Uterus (tissue), 4 donors: ENCODE measurements around the gene SIT1. TPM values are rescaled to one million over a fixed set of nuclear protein-coding genes. Genes with fewer than 3 reads are reported as not detected.

ENCODE experiments used
- DNase-seq, 2 donors: peaks; one replicate each; pipeline ENCODE4 v3.0.0-alpha.2; 2019 to 2020
- H3K27ac ChIP-seq, 2 donors: fragments of 200-600 bp; sonication (generic); 1 replicate in 1 of 2; 2 replicates in 1 of 2; pipeline ENCODE4 v1.5.1; 2016 to 2018
- H3K27me3 ChIP-seq, 2 donors: fragments of 200-600 bp; sonication (generic); one replicate each; pipeline ENCODE4 v1.5.1; 2018 to 2019; ENCODE audit warnings: control low read depth in 1 of 2
- H3K36me3 ChIP-seq, 2 donors: fragments of 200-600 bp; sonication (generic); one replicate each; pipeline ENCODE4 v1.5.1; 2019; ENCODE audit warnings: control low read depth in 1 of 2
- H3K4me1 ChIP-seq, 2 donors: fragments of 200-600 bp; sonication (generic); one replicate each; pipeline ENCODE4 v1.5.1; 2018 to 2019; ENCODE audit warnings: control low read depth in 1 of 2
- H3K4me3 ChIP-seq, 2 donors: fragments of 200-600 bp; sonication (generic); 1 replicate in 1 of 2; 2 replicates in 1 of 2; pipeline ENCODE4 v1.5.1; 2018 to 2019; ENCODE audit warnings: mild to moderate bottlenecking in 1 of 2
- H3K9me3 ChIP-seq, 2 donors: fragments of 200-600 bp; sonication (generic); one replicate each; pipeline ENCODE4 v1.5.1; 2019; ENCODE audit warnings: control low read depth in 1 of 2
- POLR2A ChIP-seq, 2 donors: fragments of 450-650 bp; IDR thresholded peaks; one replicate each; pipeline ENCODE4 v1.6.1; 2016; ENCODE audit warnings: antibody characterized with exemption in 2 of 2, mild to moderate bottlenecking in 1 of 2, moderate library complexity in 1 of 2
- intact Hi-C: fragments of 100-400 bp; cut with DNase I; formaldehyde crosslinking; loops from one replicate; pipeline ENCODE4 v1.15.1; 2023; ENCODE audit warnings: low total_unique reads
- total RNA-seq, 4 donors: library from RNA; depleted of rRNA in 3 of 4; stranded (reverse); fragments of >200 nt in 3 of 4; gene quantifications; one replicate each; pipeline versions ENCODE4 v1.1.0 to v1.2.4, GENCODE V29; 2014 to 2023
- TF ChIP-seq, protein P1 (sequence below), 4 experiments: fragments of 200-600 bp in 2 of 4; fragments of 450-650 bp in 2 of 4; sonication (generic) in 2 of 4; IDR thresholded peaks; one replicate each; pipeline ENCODE4 v1.5.1; 2016 to 2019; ENCODE audit warnings: antibody characterized with exemption in 4 of 4, mild to moderate bottlenecking in 2 of 4, moderate library complexity in 1 of 4
- donor health status: DM: yes; HTN: yes; CAD: no.

SIT1 gene
- total RNA-seq, 4 donors from 2014 or later: 0.21 to 0.51 TPM; not detected in 2

DNA sequence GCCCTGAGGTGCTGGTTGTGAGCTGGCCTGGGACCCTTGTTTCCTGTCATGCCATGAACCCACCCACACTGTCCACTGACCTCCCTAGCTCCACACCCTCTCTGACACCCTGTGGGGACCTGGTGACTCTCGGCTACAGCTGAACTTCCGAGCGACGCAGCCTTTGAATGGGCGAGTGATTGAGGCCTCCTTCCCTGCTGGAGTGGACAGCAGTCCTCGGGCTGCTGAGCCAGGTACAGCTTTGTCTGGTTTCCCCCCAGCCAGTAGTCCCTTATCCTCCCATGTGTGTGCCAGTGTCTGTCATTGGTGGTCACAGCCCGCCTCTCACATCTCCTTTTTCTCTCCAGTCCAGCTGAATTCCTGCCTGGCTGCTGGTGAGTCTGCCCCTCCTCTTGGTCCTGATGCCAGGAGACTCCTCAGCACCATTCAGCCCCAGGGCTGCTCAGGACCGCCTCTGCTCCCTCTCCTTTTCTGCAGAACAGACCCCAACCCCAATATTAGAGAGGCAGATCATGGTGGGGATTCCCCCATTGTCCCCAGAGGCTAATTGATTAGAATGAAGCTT, 29.1 kb upstream of the SIT1 start:
- intact Hi-C loops: no loop called here
- H3K4me1 ChIP-seq: peaks cover 0 to 7% of the 10 kb centered on the region in 2 donors
- H3K9me3 ChIP-seq: no peaks in the 10 kb centered on the region
- H3K36me3 ChIP-seq: no peaks in the 10 kb centered on the region
- H3K4me3 ChIP-seq: no peak overlapping the region
- peak overlapping the region in 1 of 2 donors; percentile 2 for H3K27ac ChIP-seq
- no peak for TF ChIP-seq POLR2A (IDR thresholded peaks at IDR 0.05)
- TF ChIP-seq, protein P1, sequence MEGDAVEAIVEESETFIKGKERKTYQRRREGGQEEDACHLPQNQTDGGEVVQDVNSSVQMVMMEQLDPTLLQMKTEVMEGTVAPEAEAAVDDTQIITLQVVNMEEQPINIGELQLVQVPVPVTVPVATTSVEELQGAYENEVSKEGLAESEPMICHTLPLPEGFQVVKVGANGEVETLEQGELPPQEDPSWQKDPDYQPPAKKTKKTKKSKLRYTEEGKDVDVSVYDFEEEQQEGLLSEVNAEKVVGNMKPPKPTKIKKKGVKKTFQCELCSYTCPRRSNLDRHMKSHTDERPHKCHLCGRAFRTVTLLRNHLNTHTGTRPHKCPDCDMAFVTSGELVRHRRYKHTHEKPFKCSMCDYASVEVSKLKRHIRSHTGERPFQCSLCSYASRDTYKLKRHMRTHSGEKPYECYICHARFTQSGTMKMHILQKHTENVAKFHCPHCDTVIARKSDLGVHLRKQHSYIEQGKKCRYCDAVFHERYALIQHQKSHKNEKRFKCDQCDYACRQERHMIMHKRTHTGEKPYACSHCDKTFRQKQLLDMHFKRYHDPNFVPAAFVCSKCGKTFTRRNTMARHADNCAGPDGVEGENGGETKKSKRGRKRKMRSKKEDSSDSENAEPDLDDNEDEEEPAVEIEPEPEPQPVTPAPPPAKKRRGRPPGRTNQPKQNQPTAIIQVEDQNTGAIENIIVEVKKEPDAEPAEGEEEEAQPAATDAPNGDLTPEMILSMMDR (IDR thresholded peaks at IDR 0.05): no peak
- DNase-seq: no peak
- H3K27me3 ChIP-seq: no peaks in the 10 kb centered on the region

DNA sequence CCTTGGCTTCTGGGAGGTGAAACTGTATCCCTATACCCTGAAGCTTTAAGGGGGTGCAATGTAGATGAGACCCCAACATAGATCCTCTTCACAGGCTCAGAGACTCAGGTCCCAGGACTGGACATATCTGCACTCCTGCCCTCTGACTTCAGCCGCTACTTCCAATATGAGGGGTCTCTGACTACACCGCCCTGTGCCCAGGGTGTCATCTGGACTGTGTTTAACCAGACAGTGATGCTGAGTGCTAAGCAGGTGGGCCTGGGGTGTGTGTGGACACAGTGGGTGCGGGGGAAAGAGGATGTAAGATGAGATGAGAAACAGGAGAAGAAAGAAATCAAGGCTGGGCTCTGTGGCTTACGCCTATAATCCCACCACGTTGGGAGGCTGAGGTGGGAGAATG, 28.4 kb upstream of the SIT1 start:
- TF ChIP-seq, protein P1 (IDR thresholded peaks at IDR 0.05): no peak
- no peak for TF ChIP-seq POLR2A (IDR thresholded peaks at IDR 0.05)
- H3K27ac ChIP-seq: no peak overlapping the region
- DNase-seq: no peak
- H3K27me3 ChIP-seq: no peaks in the 10 kb centered on the region
- H3K4me1 ChIP-seq: peaks cover 0 to 7% of the 10 kb centered on the region in 2 donors
- H3K9me3 ChIP-seq: no peaks in the 10 kb centered on the region
- H3K36me3 ChIP-seq: no peaks in the 10 kb centered on the region
- intact Hi-C loops: no loop called here
- H3K4me3 ChIP-seq: no peak overlapping the region

DNA sequence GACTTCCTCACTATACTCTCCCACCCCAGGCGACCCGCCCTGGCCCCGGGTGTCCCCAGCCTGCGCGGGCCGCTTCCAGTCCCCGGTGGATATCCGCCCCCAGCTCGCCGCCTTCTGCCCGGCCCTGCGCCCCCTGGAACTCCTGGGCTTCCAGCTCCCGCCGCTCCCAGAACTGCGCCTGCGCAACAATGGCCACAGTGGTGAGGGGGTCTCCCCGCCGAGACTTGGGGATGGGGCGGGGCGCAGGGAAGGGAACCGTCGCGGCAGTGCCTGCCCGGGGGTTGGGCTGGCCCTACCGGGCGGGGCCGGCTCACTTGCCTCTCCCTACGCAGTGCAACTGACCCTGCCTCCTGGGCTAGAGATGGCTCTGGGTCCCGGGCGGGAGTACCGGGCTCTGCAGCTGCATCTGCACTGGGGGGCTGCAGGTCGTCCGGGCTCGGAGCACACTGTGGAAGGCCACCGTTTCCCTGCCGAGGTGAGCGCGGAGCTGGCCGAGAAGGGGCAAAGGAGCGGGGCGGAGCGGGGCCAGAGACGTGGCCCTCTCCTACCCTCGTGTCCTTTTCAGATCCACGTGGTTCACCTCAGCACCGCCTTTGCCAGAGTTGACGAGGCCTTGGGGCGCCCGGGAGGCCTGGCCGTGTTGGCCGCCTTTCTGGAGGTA, 25.1 kb upstream of the SIT1 start:
- Histone ChIP-seq H3K9me3 (no peaks in the 10 kb centered on the region), H3K4me1 (no peaks in the 10 kb centered on the region), H3K27ac (peak overlapping the region in 1 of 2 donors; percentile 16), H3K27me3 (no peaks in the 10 kb centered on the region), H3K36me3 (no peaks in the 10 kb centered on the region), H3K4me3 (peak overlapping the region; percentile 34 to 44)
- TF ChIP-seq POLR2A (IDR thresholded peaks at IDR 0.05): no peak
- TF ChIP-seq, protein P1 (IDR thresholded peaks at IDR 0.05): no peak
- intact Hi-C loops: no loop called here
- DNase-seq: peak in 1 of 2 donors; percentile 48

DNA sequence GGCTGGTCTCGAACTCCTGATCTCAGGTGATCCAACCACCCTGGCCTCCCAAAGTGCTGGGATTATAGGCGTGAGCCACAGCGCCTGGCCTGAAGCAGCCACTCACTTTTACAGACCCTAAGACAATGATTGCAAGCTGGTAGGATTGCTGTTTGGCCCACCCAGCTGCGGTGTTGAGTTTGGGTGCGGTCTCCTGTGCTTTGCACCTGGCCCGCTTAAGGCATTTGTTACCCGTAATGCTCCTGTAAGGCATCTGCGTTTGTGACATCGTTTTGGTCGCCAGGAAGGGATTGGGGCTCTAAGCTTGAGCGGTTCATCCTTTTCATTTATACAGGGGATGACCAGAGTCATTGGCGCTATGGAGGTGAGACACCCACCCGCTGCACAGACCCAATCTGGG, 24.5 kb upstream of the SIT1 start:
- Histone ChIP-seq H3K9me3 (no peaks in the 10 kb centered on the region), H3K27ac (no peak overlapping the region), H3K36me3 (no peaks in the 10 kb centered on the region), H3K27me3 (no peaks in the 10 kb centered on the region), H3K4me3 (peak overlapping the region; percentile 34 to 44), H3K4me1 (no peaks in the 10 kb centered on the region)
- intact Hi-C loops: no loop called here
- TF ChIP-seq, protein P1 (IDR thresholded peaks at IDR 0.05): no peak
- no peak for TF ChIP-seq POLR2A (IDR thresholded peaks at IDR 0.05)
- DNase-seq: peak in 1 of 2 donors; percentile 14

DNA sequence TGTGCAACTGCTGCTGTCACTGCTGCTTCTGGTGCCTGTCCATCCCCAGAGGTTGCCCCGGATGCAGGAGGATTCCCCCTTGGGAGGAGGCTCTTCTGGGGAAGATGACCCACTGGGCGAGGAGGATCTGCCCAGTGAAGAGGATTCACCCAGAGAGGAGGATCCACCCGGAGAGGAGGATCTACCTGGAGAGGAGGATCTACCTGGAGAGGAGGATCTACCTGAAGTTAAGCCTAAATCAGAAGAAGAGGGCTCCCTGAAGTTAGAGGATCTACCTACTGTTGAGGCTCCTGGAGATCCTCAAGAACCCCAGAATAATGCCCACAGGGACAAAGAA, 23.3 kb upstream of the SIT1 start:
- Histone ChIP-seq H3K4me1 (no peaks in the 10 kb centered on the region), H3K4me3 (no peak overlapping the region), H3K27me3 (no peaks in the 10 kb centered on the region), H3K9me3 (no peaks in the 10 kb centered on the region), H3K36me3 (no peaks in the 10 kb centered on the region), H3K27ac (no peak overlapping the region)
- DNase-seq: no peak
- TF ChIP-seq, protein P1 (IDR thresholded peaks at IDR 0.05): no peak
- TF ChIP-seq POLR2A (IDR thresholded peaks at IDR 0.05): no peak
- intact Hi-C loops: no loop called here
